Endothelial cell of umbilical vein (primary cell): ENCODE results near the gene ADGRG1. TPM values are rescaled to one million over a fixed set of nuclear protein-coding genes. Genes with fewer than 3 reads are reported as not detected.

Experiments used
- BruUV-seq: library from RNA; stranded (reverse); fragments of 400-500 nt; replicated peaks from 2 replicates; lab custom pipeline; 2021; lab: Mats Ljungman, UMichigan
- CTCF ChIA-PET: fragments of 300-600, 350-600 bp; sonication (Branson Sonifier 250); formaldehyde crosslinking; loops from one replicate; lab custom pipeline; 2021; ENCODE audit warnings: antibody characterized with exemption, inconsistent platforms; lab: Charles Lee
- POLR2A ChIA-PET: fragments of 300-600, 350-600 bp; sonication (Branson Sonifier 250); formaldehyde crosslinking; loops from one replicate; lab custom pipeline; 2021; ENCODE audit warnings: antibody characterized with exemption, inconsistent platforms; lab: Charles Lee
- DNase-seq: peaks from one replicate; pipeline ENCODE4 v3.0.0-alpha.2; 2011; ENCODE audit warnings: low read depth, low spot score
- FAIRE-seq: peaks from 2 replicates; lab custom pipeline; 2011; peaks lifted over from hg19 to GRCh38; lab: Jason Lieb, UNC
- H2AFZ ChIP-seq: 2 replicates; pipeline ENCODE4 v1.6.0; 2012; ENCODE audit warnings: low read depth, low read length, control low read depth, inconsistent platforms
- H3K27ac ChIP-seq: 2 replicates; pipeline ENCODE4 v1.5.1; 2011; ENCODE audit warnings: low read depth, mild to moderate bottlenecking, control low read depth, low read length, moderate library complexity; ENCODE audit not compliant: insufficient read depth
- H3K27me3 ChIP-seq, 2 experiments: 2 replicates each; pipeline versions ENCODE4 v1.6.0 to v1.6.1; 2011; ENCODE audit warnings: low read length in 2 of 2, mixed read lengths in 1 of 2; ENCODE audit not compliant: control insufficient read depth in 2 of 2, insufficient read depth in 2 of 2
- H3K36me3 ChIP-seq, 2 experiments: 2 replicates in 1 of 2; 3 replicates in 1 of 2; pipeline ENCODE4 v1.5.1; 2011; ENCODE audit warnings: low read length in 2 of 2, mild to moderate bottlenecking in 1 of 2, moderate library complexity in 1 of 2; ENCODE audit not compliant: control insufficient read depth in 2 of 2, insufficient read depth in 2 of 2; ENCODE audit errors: extremely low read depth in 1 of 2
- H3K4me1 ChIP-seq: 3 replicates; pipeline ENCODE4 v1.5.1; 2011; ENCODE audit warnings: mild to moderate bottlenecking, low read length; ENCODE audit not compliant: control insufficient read depth, insufficient read depth; ENCODE audit errors: extremely low read depth
- H3K4me2 ChIP-seq: 2 replicates; pipeline ENCODE4 v1.6.1; 2011; ENCODE audit warnings: low read length, control low read depth, mixed read lengths; ENCODE audit not compliant: insufficient read depth
- H3K4me3 ChIP-seq, 3 experiments: fragments of 200-600 bp in 1 of 3; sonication (generic), shearing (Covaris generic) in 1 of 3; replicated peaks in 1 of 3; 2 replicates each; pipeline ENCODE4 v1.5.1; 2011 to 2016; ENCODE audit warnings: control low read depth in 3 of 3, low read length in 3 of 3, mild to moderate bottlenecking in 2 of 3, inconsistent platforms in 1 of 3, low read depth in 1 of 3, moderate library complexity in 1 of 3; ENCODE audit not compliant: insufficient read depth in 1 of 3
- H3K79me2 ChIP-seq: 2 replicates; pipeline ENCODE4 v1.6.0; 2012; ENCODE audit warnings: low read length, inconsistent platforms; ENCODE audit not compliant: control insufficient read depth, insufficient read depth
- H3K9ac ChIP-seq: replicated peaks from 2 replicates; pipeline ENCODE3; 2011; ENCODE audit warnings: low read length, control low read depth; ENCODE audit not compliant: insufficient read depth; ENCODE audit errors: extremely low read depth
- H3K9me1 ChIP-seq: replicated peaks from 3 replicates; pipeline ENCODE4 v1.6.0; 2011; ENCODE audit warnings: mild to moderate bottlenecking, low read length; ENCODE audit not compliant: control insufficient read depth, insufficient read depth; ENCODE audit errors: extremely low read depth
- H3K9me3 ChIP-seq: replicated peaks from 2 replicates; pipeline ENCODE4 v1.5.1; 2012; ENCODE audit warnings: low read length, inconsistent platforms; ENCODE audit not compliant: control insufficient read depth, insufficient read depth
- H4K20me1 ChIP-seq: replicated peaks from 2 replicates; pipeline ENCODE3; 2011; ENCODE audit warnings: mild to moderate bottlenecking, low read length; ENCODE audit not compliant: control insufficient read depth, insufficient read depth; ENCODE audit errors: extremely low read depth
- CTCF ChIP-seq, 2 donors: IDR thresholded peaks; 1 replicate in 1 of 2; 2 replicates in 1 of 2; pipeline ENCODE4 v1.5.1; 2011; ENCODE audit warnings: low read length in 2 of 2, mild to moderate bottlenecking in 2 of 2, moderate library complexity in 2 of 2, control low read depth in 1 of 2, inconsistent platforms in 1 of 2, low read depth in 1 of 2; ENCODE audit not compliant: insufficient read depth in 1 of 2; ENCODE audit errors: extremely low read depth in 1 of 2
- EZH2 ChIP-seq: IDR thresholded peaks from 2 replicates; pipeline ENCODE4 v1.6.1; 2012; ENCODE audit warnings: borderline replicate concordance, low read depth, mild to moderate bottlenecking, moderate library complexity, low read length, inconsistent platforms; ENCODE audit not compliant: severe bottlenecking
- MAX ChIP-seq: IDR thresholded peaks from 2 replicates; pipeline ENCODE4 v1.6.1; 2011; ENCODE audit not compliant: insufficient read depth, insufficient read length
- MYC ChIP-seq: IDR thresholded peaks from one replicate; pipeline ENCODE4 v1.6.1; 2011; ENCODE audit warnings: mild to moderate bottlenecking, low read depth, low read length
- POLR2A ChIP-seq: IDR thresholded peaks from 2 replicates; pipeline ENCODE4 v1.6.1; 2012; ENCODE audit warnings: low read depth, mild to moderate bottlenecking, control low read depth, low read length
- POLR2AphosphoS5 ChIP-seq: IDR thresholded peaks from 2 replicates; pipeline ENCODE4 v1.6.1; 2012; ENCODE audit warnings: low read depth, mild to moderate bottlenecking, control low read depth, low read length, moderate library complexity; ENCODE audit not compliant: insufficient read depth
- dilution Hi-C: fragments of 300-500 bp; cut with MboI; formaldehyde crosslinking; loops from one replicate; pipeline ENCODE4 v1.15.0; 2019; ENCODE audit warnings: low sequenced_read_pairs; ENCODE audit not compliant: extremely low pct_ligation_motif_present
- intact Hi-C: fragments of 100-400 bp; cut with micrococcal nuclease; formaldehyde crosslinking; loops from one replicate; pipeline ENCODE4 v1.10.0; 2022
- polyA plus RNA-seq, 4 experiments: library from polyadenylated mRNA; depleted of rRNA in 3 of 4; stranded (reverse) in 3 of 4; unstranded in 1 of 4; fragments of >200 nt; gene quantifications; 2 replicates each; pipeline versions ENCODE4 v1.2.1 to v1.2.3, GENCODE V29; 2011 to 2012; ENCODE audit warnings: missing spikeins in 1 of 4
- total RNA-seq: library from RNA; stranded (reverse); gene quantifications from 2 replicates; pipeline ENCODE4 v1.2.3, GENCODE V29; 2021

The ADGRG1 gene
- total and polyA plus RNA-seq, 2 donors (not counting 3 experiments of a cell fraction or from before 2014, with no cell fraction given): 45.6 to 92.5 TPM

- no peak for TF ChIP-seq MYC
- TF ChIP-seq EZH2: no peak
- no peak for TF ChIP-seq POLR2AphosphoS5
- no peak for TF ChIP-seq CTCF (IDR thresholded peaks at IDR 0.05; ENCODE audit: extremely low read depth in 1 of 2, insufficient read depth in 1 of 2, low read depth in 1 of 2, low read length in 2 of 2)
- no peak for TF ChIP-seq MAX
- no peak for TF ChIP-seq POLR2A
- Histone ChIP-seq H3K27ac (peak overlapping the region; percentile 90), H2AFZ (no peak overlapping the region), H3K4me3 (no peak overlapping the region), H3K36me3 (no peaks in the 10 kb centered on the region), H4K20me1 (no peaks in the 10 kb centered on the region), H3K9me3 (no peaks in the 10 kb centered on the region), H3K9me1 (no peaks in the 10 kb centered on the region), H3K4me2 (no peak overlapping the region), H3K4me1 (peaks cover 40% of the 10 kb centered on the region), H3K9ac (no peak overlapping the region), H3K79me2 (peaks cover 14% of the 10 kb centered on the region), H3K27me3 (no peaks in the 10 kb centered on the region)
- FAIRE-seq (peak; percentile 44), DNase-seq (no peak)
- intact Hi-C loops: loop anchor here (5.0 to 10.0 kb wide), 2 partner anchors 170 to 357 kb away; partner anchors contain the start of genes USB1 and ZNF319
- POLR2A ChIA-PET: no interaction called here
- dilution Hi-C loops: no loop called here
- BruUV-seq: no TSS peak
- CTCF ChIA-PET: interaction anchor here (1.2 to 5.7 kb wide), 7 partner anchors 8 to 69 kb away, joined by 3 to 117 read pairs (median 62); partner anchors contain the start of gene ADGRG1
Measured at GRCh38 chr16:57645169-57645568, 16.7 kb downstream of the ADGRG1 start.
